ENCODE results near the gene LRRC14B.

- TF ChIP-seq, protein P1, sequence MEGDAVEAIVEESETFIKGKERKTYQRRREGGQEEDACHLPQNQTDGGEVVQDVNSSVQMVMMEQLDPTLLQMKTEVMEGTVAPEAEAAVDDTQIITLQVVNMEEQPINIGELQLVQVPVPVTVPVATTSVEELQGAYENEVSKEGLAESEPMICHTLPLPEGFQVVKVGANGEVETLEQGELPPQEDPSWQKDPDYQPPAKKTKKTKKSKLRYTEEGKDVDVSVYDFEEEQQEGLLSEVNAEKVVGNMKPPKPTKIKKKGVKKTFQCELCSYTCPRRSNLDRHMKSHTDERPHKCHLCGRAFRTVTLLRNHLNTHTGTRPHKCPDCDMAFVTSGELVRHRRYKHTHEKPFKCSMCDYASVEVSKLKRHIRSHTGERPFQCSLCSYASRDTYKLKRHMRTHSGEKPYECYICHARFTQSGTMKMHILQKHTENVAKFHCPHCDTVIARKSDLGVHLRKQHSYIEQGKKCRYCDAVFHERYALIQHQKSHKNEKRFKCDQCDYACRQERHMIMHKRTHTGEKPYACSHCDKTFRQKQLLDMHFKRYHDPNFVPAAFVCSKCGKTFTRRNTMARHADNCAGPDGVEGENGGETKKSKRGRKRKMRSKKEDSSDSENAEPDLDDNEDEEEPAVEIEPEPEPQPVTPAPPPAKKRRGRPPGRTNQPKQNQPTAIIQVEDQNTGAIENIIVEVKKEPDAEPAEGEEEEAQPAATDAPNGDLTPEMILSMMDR (IDR thresholded peaks at IDR 0.05; ENCODE audit: insufficient read depth, low read depth, low read length), result no peak
- no peak for TF ChIP-seq EZH2 (IDR thresholded peaks at IDR 0.05; ENCODE audit: insufficient read depth, low read length)
Observed at GRCh38 chr5:204462-204861, 13.2 kb downstream of the LRRC14B start.
